Upper lobe of left lung (tissue), 6 donors: ENCODE measurements around the gene HNRNPM. TPM values are rescaled to one million over a fixed set of nuclear protein-coding genes. Genes with fewer than 3 reads are reported as not detected.

Experiments used
- ATAC-seq, 2 donors: fragments of 200-7000 bp; cut with Tn5 transposase; one replicate each; pipeline ENCODE4 v1.9.1; 2022; ENCODE audit warnings: mild to moderate bottlenecking in 2 of 2, moderate library complexity in 2 of 2; ENCODE audit not compliant: low FRiP score in 2 of 2
- DNase-seq, 2 donors: peaks; one replicate each; pipeline ENCODE4 v3.0.0-alpha.2; 2019 to 2020
- H3K27ac ChIP-seq, 4 donors: fragments of 200-600 bp; sonication (generic); one replicate each; pipeline ENCODE4 v1.5.1; 2016 to 2019
- H3K27me3 ChIP-seq, 4 donors: fragments of 200-600 bp; sonication (generic); one replicate each; pipeline ENCODE4 v1.5.1; 2017 to 2019
- H3K36me3 ChIP-seq, 4 donors: fragments of 200-600 bp; sonication (generic); one replicate each; pipeline ENCODE4 v1.5.1; 2016 to 2019
- H3K4me1 ChIP-seq, 4 donors: fragments of 200-600 bp; sonication (generic); one replicate each; pipeline ENCODE4 v1.5.1; 2018 to 2019
- H3K4me3 ChIP-seq, 4 donors: fragments of 200-600 bp; sonication (generic); one replicate each; pipeline ENCODE4 v1.5.1; 2017 to 2019; ENCODE audit warnings: mild to moderate bottlenecking in 2 of 4, moderate library complexity in 1 of 4
- H3K9me3 ChIP-seq, 4 donors: fragments of 200-600 bp; sonication (generic); one replicate each; pipeline ENCODE4 v1.5.1; 2018 to 2019
- CTCF ChIP-seq, 6 experiments: fragments of 450-650 bp in 4 of 6; fragments of 200-600 bp in 2 of 6; sonication (generic) in 2 of 6; IDR thresholded peaks; one replicate each; pipeline ENCODE4 v1.5.1; 2016 to 2019; ENCODE audit warnings: antibody characterized with exemption in 6 of 6
- EP300 ChIP-seq, 4 donors: sonication (generic); formaldehyde crosslinking; IDR thresholded peaks; one replicate each; pipeline ENCODE4 v1.5.1; 2017; ENCODE audit warnings: antibody characterized with exemption in 4 of 4, control low read depth in 2 of 4
- POLR2A ChIP-seq, 4 donors: fragments of 450-650 bp; IDR thresholded peaks; one replicate each; pipeline ENCODE4 v1.5.1; 2016 to 2017; ENCODE audit warnings: antibody characterized with exemption in 4 of 4, mild to moderate bottlenecking in 2 of 4
- POLR2AphosphoS5 ChIP-seq, 2 donors: sonication (generic); formaldehyde crosslinking; IDR thresholded peaks; one replicate each; pipeline ENCODE4 v1.5.1; 2017; ENCODE audit warnings: antibody characterized with exemption in 2 of 2
- WGBS, 2 donors: methylation state at CpG; one replicate each; pipeline ENCODE4 v1.1.5; 2017 to 2018; 5-methylcytosine and 5-hydroxymethylcytosine counted together
- total RNA-seq, 6 donors: library from RNA; depleted of rRNA in 4 of 6; stranded (reverse); fragments of >200 nt in 4 of 6; gene quantifications; one replicate each; pipeline versions ENCODE4 v1.1.0 to v1.2.1, GENCODE V29; 2016 to 2021
- donor health status: DM: no; HTN: no; CAD: no; lungs with moderate emphysema.
- donor health status: DM: no; HTN: yes; CAD: no; lungs with severe emphysema.

HNRNPM gene
- total RNA-seq, 6 donors from 2014 or later: 95.2 to 188 (median 149) TPM

GRCh38 chr19:8461376-8461775 lies 16.6 kb downstream of the HNRNPM start:
- 87 to 90% methylated on average over 4 of the region's 4 CpGs for WGBS, 2 donors
- Histone ChIP-seq H3K9me3 (no peaks in the 10 kb centered on the region), H3K27me3 (no peaks in the 10 kb centered on the region), H3K36me3 (peaks cover 17 to 48% (median 32%) of the 10 kb centered on the region in 4 donors), H3K4me1 (peaks cover 58 to 66% (median 64%) of the 10 kb centered on the region in 4 donors), H3K4me3 (no peak overlapping the region), H3K27ac (peak overlapping the region in 1 of 4 donors; percentile 57)
- no peak for TF ChIP-seq CTCF (IDR thresholded peaks at IDR 0.05)
- no peak for TF ChIP-seq POLR2A (IDR thresholded peaks at IDR 0.05)
- no peak for TF ChIP-seq EP300 (IDR thresholded peaks at IDR 0.05)
- TF ChIP-seq POLR2AphosphoS5 (IDR thresholded peaks at IDR 0.05): no peak
- no peak for DNase-seq
- no peak for ATAC-seq

GRCh38 chr19:8461891-8462290 lies 17.1 kb downstream of the HNRNPM start:
- Histone ChIP-seq H3K4me1 (peaks cover 54 to 66% (median 59%) of the 10 kb centered on the region in 4 donors), H3K9me3 (no peaks in the 10 kb centered on the region), H3K4me3 (no peak overlapping the region), H3K27ac (no peak overlapping the region), H3K27me3 (no peaks in the 10 kb centered on the region), H3K36me3 (peaks cover 19 to 48% (median 32%) of the 10 kb centered on the region in 4 donors)
- no peak for DNase-seq
- TF ChIP-seq POLR2AphosphoS5 (IDR thresholded peaks at IDR 0.05) (no peak), EP300 (IDR thresholded peaks at IDR 0.05) (no peak), POLR2A (IDR thresholded peaks at IDR 0.05) (no peak), CTCF (IDR thresholded peaks at IDR 0.05) (no peak)
- no peak for ATAC-seq
- 87% methylated on average over 14 of the region's 14 CpGs for WGBS, 2 donors

DNA sequence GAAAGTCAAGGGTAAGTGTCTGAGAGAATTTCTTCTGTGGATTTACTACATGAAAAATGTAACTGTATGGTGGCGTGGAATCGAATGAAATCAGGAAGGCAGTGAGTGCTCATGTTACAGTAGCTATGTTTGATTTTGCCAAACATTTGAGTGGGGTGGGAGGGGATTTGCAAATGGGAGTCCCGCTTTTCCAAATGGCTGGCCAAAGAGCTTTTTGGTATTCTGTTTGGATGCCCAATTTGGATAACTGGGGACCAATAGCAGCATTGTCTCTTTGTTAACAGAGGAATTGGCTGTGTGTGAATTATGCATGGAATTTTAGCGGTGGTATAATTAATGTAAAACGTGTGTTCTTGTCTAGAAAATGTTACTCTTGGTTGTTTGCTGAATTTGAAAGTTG lies 17.8 kb downstream of the HNRNPM start:
- Histone ChIP-seq H3K36me3 (peaks cover 24 to 50% (median 38%) of the 10 kb centered on the region in 4 donors), H3K4me1 (peaks cover 48 to 60% (median 53%) of the 10 kb centered on the region in 4 donors), H3K27ac (no peak overlapping the region), H3K27me3 (no peaks in the 10 kb centered on the region), H3K4me3 (no peak overlapping the region), H3K9me3 (no peaks in the 10 kb centered on the region)
- ATAC-seq (no peak), DNase-seq (no peak)
- TF ChIP-seq EP300 (IDR thresholded peaks at IDR 0.05) (no peak), POLR2AphosphoS5 (IDR thresholded peaks at IDR 0.05) (no peak), CTCF (IDR thresholded peaks at IDR 0.05) (no peak), POLR2A (IDR thresholded peaks at IDR 0.05) (no peak)
- 69 to 80% methylated on average over 5 of the region's 5 CpGs for WGBS, 2 donors

DNA sequence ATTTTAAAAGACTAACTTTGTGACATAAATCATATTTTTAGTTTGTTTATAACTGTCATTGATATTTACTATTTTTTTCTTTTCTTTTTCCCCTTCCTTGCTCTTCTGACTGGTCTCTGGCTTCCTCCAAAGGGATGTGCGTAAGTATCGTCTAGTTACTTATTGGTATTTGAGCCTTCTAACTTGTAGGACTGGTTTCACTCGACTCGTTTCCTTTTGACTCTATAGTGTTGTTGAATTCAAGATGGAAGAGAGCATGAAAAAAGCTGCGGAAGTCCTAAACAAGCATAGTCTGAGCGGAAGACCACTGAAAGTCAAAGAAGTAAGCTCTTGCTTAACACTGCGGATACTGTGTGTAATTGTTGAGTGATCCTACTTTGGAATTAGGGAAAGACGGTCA lies 18.6 kb downstream of the HNRNPM start:
- Histone ChIP-seq H3K4me3 (no peak overlapping the region), H3K9me3 (no peaks in the 10 kb centered on the region), H3K36me3 (peaks cover 26 to 58% (median 41%) of the 10 kb centered on the region in 4 donors), H3K27me3 (no peaks in the 10 kb centered on the region), H3K27ac (peak overlapping the region in 3 of 4 donors; percentile 1 to 39 (median 22)), H3K4me1 (peaks cover 40 to 52% (median 45%) of the 10 kb centered on the region in 4 donors)
- ATAC-seq (no peak), DNase-seq (no peak)
- 63 to 78% methylated on average over 8 of the region's 8 CpGs for WGBS, 2 donors
- no peak for TF ChIP-seq CTCF (IDR thresholded peaks at IDR 0.05)
- no peak for TF ChIP-seq EP300 (IDR thresholded peaks at IDR 0.05)
- no peak for TF ChIP-seq POLR2AphosphoS5 (IDR thresholded peaks at IDR 0.05)
- TF ChIP-seq POLR2A (IDR thresholded peaks at IDR 0.05): no peak

- ATAC-seq: no peak
- Histone ChIP-seq H3K4me1 (peaks cover 13 to 26% (median 19%) of the 10 kb centered on the region in 4 donors), H3K4me3 (no peak overlapping the region), H3K27me3 (no peaks in the 10 kb centered on the region), H3K9me3 (no peaks in the 10 kb centered on the region), H3K36me3 (peaks cover 41 to 84% (median 64%) of the 10 kb centered on the region in 4 donors), H3K27ac (no peak overlapping the region)
- no peak for TF ChIP-seq EP300 (IDR thresholded peaks at IDR 0.05)
- no peak for TF ChIP-seq CTCF (IDR thresholded peaks at IDR 0.05)
- no peak for TF ChIP-seq POLR2AphosphoS5 (IDR thresholded peaks at IDR 0.05)
- no peak for TF ChIP-seq POLR2A (IDR thresholded peaks at IDR 0.05)
- WGBS, 2 donors: 83 to 92% methylated on average over 4 of the region's 4 CpGs
- no peak for DNase-seq
These were observed 21.2 kb downstream of the HNRNPM start for GRCh38 chr19:8466018-8466417.
